Gastrocnemius medialis (tissue), 4 donors: ENCODE data around the gene XPR1.

Experiments
- POLR2A ChIP-seq, 2 donors: fragments of 450-650 bp; IDR thresholded peaks; one replicate each; pipeline ENCODE4 v1.6.1; 2017; ENCODE audit warnings: antibody characterized with exemption in 2 of 2, mild to moderate bottlenecking in 2 of 2, moderate library complexity in 2 of 2
- TF ChIP-seq, protein P1 (sequence below), 5 experiments: fragments of 450-650 bp in 3 of 5; fragments of 200-600 bp in 2 of 5; sonication (generic) in 2 of 5; IDR thresholded peaks in 4 of 5; conservative IDR thresholded peaks in 1 of 5; 1 replicate in 4 of 5; 2 replicates in 1 of 5; pipeline ENCODE4 v1.5.1; 2016 to 2019; ENCODE audit warnings: antibody characterized with exemption in 5 of 5, mild to moderate bottlenecking in 3 of 5, moderate library complexity in 3 of 5

GRCh38 chr1:180909005-180909414 lies 277.2 kb downstream of the XPR1 start:
- no peak for TF ChIP-seq POLR2A (IDR thresholded peaks at IDR 0.05)
- TF ChIP-seq, protein P1, sequence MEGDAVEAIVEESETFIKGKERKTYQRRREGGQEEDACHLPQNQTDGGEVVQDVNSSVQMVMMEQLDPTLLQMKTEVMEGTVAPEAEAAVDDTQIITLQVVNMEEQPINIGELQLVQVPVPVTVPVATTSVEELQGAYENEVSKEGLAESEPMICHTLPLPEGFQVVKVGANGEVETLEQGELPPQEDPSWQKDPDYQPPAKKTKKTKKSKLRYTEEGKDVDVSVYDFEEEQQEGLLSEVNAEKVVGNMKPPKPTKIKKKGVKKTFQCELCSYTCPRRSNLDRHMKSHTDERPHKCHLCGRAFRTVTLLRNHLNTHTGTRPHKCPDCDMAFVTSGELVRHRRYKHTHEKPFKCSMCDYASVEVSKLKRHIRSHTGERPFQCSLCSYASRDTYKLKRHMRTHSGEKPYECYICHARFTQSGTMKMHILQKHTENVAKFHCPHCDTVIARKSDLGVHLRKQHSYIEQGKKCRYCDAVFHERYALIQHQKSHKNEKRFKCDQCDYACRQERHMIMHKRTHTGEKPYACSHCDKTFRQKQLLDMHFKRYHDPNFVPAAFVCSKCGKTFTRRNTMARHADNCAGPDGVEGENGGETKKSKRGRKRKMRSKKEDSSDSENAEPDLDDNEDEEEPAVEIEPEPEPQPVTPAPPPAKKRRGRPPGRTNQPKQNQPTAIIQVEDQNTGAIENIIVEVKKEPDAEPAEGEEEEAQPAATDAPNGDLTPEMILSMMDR (IDR thresholded peaks at IDR 0.05 in 4 of 5, conservative IDR thresholded peaks at IDR 0.05 in 1 of 5): no peak
